Endothelial cell of umbilical vein (primary cell): ENCODE data around the gene PKD1. TPM values are rescaled to one million over a fixed set of nuclear protein-coding genes. Genes with fewer than 3 reads are reported as not detected.

ENCODE experiments used
- BruUV-seq: library from RNA; stranded (reverse); fragments of 400-500 nt; replicated peaks from 2 replicates; lab custom pipeline; 2021; lab: Mats Ljungman, UMichigan
- CTCF ChIA-PET: fragments of 300-600, 350-600 bp; sonication (Branson Sonifier 250); formaldehyde crosslinking; loops from one replicate; lab custom pipeline; 2021; ENCODE audit warnings: antibody characterized with exemption, inconsistent platforms; lab: Charles Lee
- POLR2A ChIA-PET: fragments of 300-600, 350-600 bp; sonication (Branson Sonifier 250); formaldehyde crosslinking; loops from one replicate; lab custom pipeline; 2021; ENCODE audit warnings: antibody characterized with exemption, inconsistent platforms; lab: Charles Lee
- DNase-seq: peaks from one replicate; pipeline ENCODE4 v3.0.0-alpha.2; 2011; ENCODE audit warnings: low read depth, low spot score
- FAIRE-seq: peaks from 2 replicates; lab custom pipeline; 2011; peaks lifted over from hg19 to GRCh38; lab: Jason Lieb, UNC
- H2AFZ ChIP-seq: 2 replicates; pipeline ENCODE4 v1.6.0; 2012; ENCODE audit warnings: low read depth, low read length, control low read depth, inconsistent platforms
- H3K27ac ChIP-seq: 2 replicates; pipeline ENCODE4 v1.5.1; 2011; ENCODE audit warnings: low read depth, mild to moderate bottlenecking, control low read depth, low read length, moderate library complexity; ENCODE audit not compliant: insufficient read depth
- H3K27me3 ChIP-seq, 2 experiments: 2 replicates each; pipeline versions ENCODE4 v1.6.0 to v1.6.1; 2011; ENCODE audit warnings: low read length in 2 of 2, mixed read lengths in 1 of 2; ENCODE audit not compliant: control insufficient read depth in 2 of 2, insufficient read depth in 2 of 2
- H3K36me3 ChIP-seq, 2 experiments: 2 replicates in 1 of 2; 3 replicates in 1 of 2; pipeline ENCODE4 v1.5.1; 2011; ENCODE audit warnings: low read length in 2 of 2, mild to moderate bottlenecking in 1 of 2, moderate library complexity in 1 of 2; ENCODE audit not compliant: control insufficient read depth in 2 of 2, insufficient read depth in 2 of 2; ENCODE audit errors: extremely low read depth in 1 of 2
- H3K4me1 ChIP-seq: 3 replicates; pipeline ENCODE4 v1.5.1; 2011; ENCODE audit warnings: mild to moderate bottlenecking, low read length; ENCODE audit not compliant: control insufficient read depth, insufficient read depth; ENCODE audit errors: extremely low read depth
- H3K4me2 ChIP-seq: 2 replicates; pipeline ENCODE4 v1.6.1; 2011; ENCODE audit warnings: low read length, control low read depth, mixed read lengths; ENCODE audit not compliant: insufficient read depth
- H3K4me3 ChIP-seq, 3 experiments: fragments of 200-600 bp in 1 of 3; sonication (generic), shearing (Covaris generic) in 1 of 3; replicated peaks in 1 of 3; 2 replicates each; pipeline ENCODE4 v1.5.1; 2011 to 2016; ENCODE audit warnings: control low read depth in 3 of 3, low read length in 3 of 3, mild to moderate bottlenecking in 2 of 3, inconsistent platforms in 1 of 3, low read depth in 1 of 3, moderate library complexity in 1 of 3; ENCODE audit not compliant: insufficient read depth in 1 of 3
- H3K79me2 ChIP-seq: 2 replicates; pipeline ENCODE4 v1.6.0; 2012; ENCODE audit warnings: low read length, inconsistent platforms; ENCODE audit not compliant: control insufficient read depth, insufficient read depth
- H3K9ac ChIP-seq: replicated peaks from 2 replicates; pipeline ENCODE3; 2011; ENCODE audit warnings: low read length, control low read depth; ENCODE audit not compliant: insufficient read depth; ENCODE audit errors: extremely low read depth
- H3K9me1 ChIP-seq: replicated peaks from 3 replicates; pipeline ENCODE4 v1.6.0; 2011; ENCODE audit warnings: mild to moderate bottlenecking, low read length; ENCODE audit not compliant: control insufficient read depth, insufficient read depth; ENCODE audit errors: extremely low read depth
- H3K9me3 ChIP-seq: replicated peaks from 2 replicates; pipeline ENCODE4 v1.5.1; 2012; ENCODE audit warnings: low read length, inconsistent platforms; ENCODE audit not compliant: control insufficient read depth, insufficient read depth
- H4K20me1 ChIP-seq: replicated peaks from 2 replicates; pipeline ENCODE3; 2011; ENCODE audit warnings: mild to moderate bottlenecking, low read length; ENCODE audit not compliant: control insufficient read depth, insufficient read depth; ENCODE audit errors: extremely low read depth
- CTCF ChIP-seq, 2 donors: IDR thresholded peaks; 1 replicate in 1 of 2; 2 replicates in 1 of 2; pipeline ENCODE4 v1.5.1; 2011; ENCODE audit warnings: low read length in 2 of 2, mild to moderate bottlenecking in 2 of 2, moderate library complexity in 2 of 2, control low read depth in 1 of 2, inconsistent platforms in 1 of 2, low read depth in 1 of 2; ENCODE audit not compliant: insufficient read depth in 1 of 2; ENCODE audit errors: extremely low read depth in 1 of 2
- EZH2 ChIP-seq: IDR thresholded peaks from 2 replicates; pipeline ENCODE4 v1.6.1; 2012; ENCODE audit warnings: borderline replicate concordance, low read depth, mild to moderate bottlenecking, moderate library complexity, low read length, inconsistent platforms; ENCODE audit not compliant: severe bottlenecking
- FOS ChIP-seq: IDR thresholded peaks from 2 replicates; pipeline ENCODE4 v1.6.1; 2011; ENCODE audit warnings: mild to moderate bottlenecking, low read length, moderate library complexity, borderline replicate concordance; ENCODE audit not compliant: insufficient read depth
- GATA2 ChIP-seq: IDR thresholded peaks from 2 replicates; pipeline ENCODE4 v1.7.0; 2011; ENCODE audit warnings: low read depth, mild to moderate bottlenecking, moderate library complexity, mixed read lengths, low read length; ENCODE audit not compliant: insufficient read length, insufficient read depth
- JUN ChIP-seq: IDR thresholded peaks from 2 replicates; pipeline ENCODE4 v1.6.1; 2011; ENCODE audit warnings: borderline replicate concordance, low read depth; ENCODE audit not compliant: insufficient read length, insufficient read depth
- MAX ChIP-seq: IDR thresholded peaks from 2 replicates; pipeline ENCODE4 v1.6.1; 2011; ENCODE audit not compliant: insufficient read depth, insufficient read length
- MYC ChIP-seq: IDR thresholded peaks from one replicate; pipeline ENCODE4 v1.6.1; 2011; ENCODE audit warnings: mild to moderate bottlenecking, low read depth, low read length
- POLR2A ChIP-seq: IDR thresholded peaks from 2 replicates; pipeline ENCODE4 v1.6.1; 2012; ENCODE audit warnings: low read depth, mild to moderate bottlenecking, control low read depth, low read length
- POLR2AphosphoS5 ChIP-seq: IDR thresholded peaks from 2 replicates; pipeline ENCODE4 v1.6.1; 2012; ENCODE audit warnings: low read depth, mild to moderate bottlenecking, control low read depth, low read length, moderate library complexity; ENCODE audit not compliant: insufficient read depth
- dilution Hi-C: fragments of 300-500 bp; cut with MboI; formaldehyde crosslinking; loops from one replicate; pipeline ENCODE4 v1.15.0; 2019; ENCODE audit warnings: low sequenced_read_pairs; ENCODE audit not compliant: extremely low pct_ligation_motif_present
- intact Hi-C: fragments of 100-400 bp; cut with micrococcal nuclease; formaldehyde crosslinking; loops from one replicate; pipeline ENCODE4 v1.10.0; 2022
- polyA plus RNA-seq, 4 experiments: library from polyadenylated mRNA; depleted of rRNA in 3 of 4; stranded (reverse) in 3 of 4; unstranded in 1 of 4; fragments of >200 nt; gene quantifications; 2 replicates each; pipeline versions ENCODE4 v1.2.1 to v1.2.3, GENCODE V29; 2011 to 2012; ENCODE audit warnings: missing spikeins in 1 of 4
- total RNA-seq: library from RNA; stranded (reverse); gene quantifications from 2 replicates; pipeline ENCODE4 v1.2.3, GENCODE V29; 2021

Gene PKD1
- total and polyA plus RNA-seq, 2 donors (not counting 3 experiments of a cell fraction or from before 2014, with no cell fraction given) = 52.5 to 102 TPM

GRCh38 chr16:2170080-2170479, 34.4 kb upstream of the PKD1 start:
- Histone ChIP-seq H3K36me3 (peaks cover 17 to 55% of the 10 kb centered on the region in 2 experiments), H4K20me1 (no peaks in the 10 kb centered on the region), H3K9ac (peak overlapping the region; percentile 91), H3K9me1 (no peaks in the 10 kb centered on the region), H3K4me1 (peaks cover 24% of the 10 kb centered on the region), H3K4me2 (peak overlapping the region; percentile 65), H3K4me3 (peak overlapping the region; percentile 40 to 71 (median 57)), H2AFZ (no peak overlapping the region), H3K27me3 (no peaks in the 10 kb centered on the region), H3K79me2 (peaks cover 52% of the 10 kb centered on the region), H3K27ac (peak overlapping the region; percentile 99), H3K9me3 (no peaks in the 10 kb centered on the region)
- CTCF ChIA-PET = interaction anchor here (1.4 to 2.2 kb wide), 4 partner anchors 11 to 82 kb away, joined by 5 to 14 read pairs (median 9); partner anchors contain the start of genes ECI1 and TRAF7
- peak; percentile 99 for FAIRE-seq
- no TSS peak for BruUV-seq
- intact Hi-C loops (loop anchor here (1.0 to 2.0 kb wide), 3 partner anchors 15 to 81 kb away; partner anchors contain the start of genes E4F1, ECI1 and TRAF7), dilution Hi-C loops (loop anchor here (25.0 kb wide), 1 partner anchor 133 kb away; the partner anchor contains the start of genes NHERF2, NTHL1 and TSC2)
- DNase-seq = peak; percentile 95
- TF ChIP-seq JUN (no peak), EZH2 (no peak), MYC (no peak), FOS (no peak), MAX (peak; percentile 8), POLR2AphosphoS5 (peak; percentile 96), CTCF (IDR thresholded peaks at IDR 0.05; ENCODE audit: extremely low read depth in 1 of 2, insufficient read depth in 1 of 2, low read depth in 1 of 2, low read length in 2 of 2) (peak in 1 of 2 donors; percentile 2), POLR2A (peak; percentile 91), GATA2 (no peak)
- POLR2A ChIA-PET = interaction anchor here (0.5 to 2.2 kb wide), 5 partner anchors 11 to 28 kb away, joined by 3 to 32 read pairs (median 4); partner anchors contain the start of gene TRAF7
